HG02852 (cell line): ENCODE data around the gene POU6F2.

ENCODE experiments used
- ATAC-seq: cut with Tn5 transposase; IDR thresholded peaks from one replicate; pipeline ENCODE4 v1.9.1; 2021; ENCODE audit warnings: mild to moderate bottlenecking, moderate library complexity; ENCODE audit not compliant: unreplicated experiment

POU6F2 gene

GRCh38 chr7:39240864-39241263, 263.2 kb downstream of the POU6F2 start:
- no peak for ATAC-seq

GRCh38 chr7:39247576-39247975, 269.9 kb downstream of the POU6F2 start:
- no peak for ATAC-seq

- ATAC-seq = no peak
Measured at GRCh38 chr7:39248041-39248691, 270.5 kb downstream of the POU6F2 start.

- no peak for ATAC-seq
Measured at GRCh38 chr7:39248692-39249090, 271.0 kb downstream of the POU6F2 start.

GRCh38 chr7:39249635-39250152, 272.0 kb downstream of the POU6F2 start:
- no peak for ATAC-seq

- ATAC-seq = no peak
Measured at GRCh38 chr7:39252916-39253315, 275.2 kb downstream of the POU6F2 start.

GRCh38 chr7:39259391-39260003, 281.8 kb downstream of the POU6F2 start:
- ATAC-seq = no peak

- no peak for ATAC-seq
Measured at GRCh38 chr7:39260279-39260844, 282.7 kb downstream of the POU6F2 start.

- ATAC-seq = no peak
Measured at GRCh38 chr7:39261771-39262170, 284.1 kb downstream of the POU6F2 start.

- ATAC-seq = no peak
Measured at GRCh38 chr7:39265641-39266591, 288.2 kb downstream of the POU6F2 start.

GRCh38 chr7:39269034-39269433, 291.3 kb downstream of the POU6F2 start:
- ATAC-seq = no peak

GRCh38 chr7:39270018-39270417, 292.3 kb downstream of the POU6F2 start:
- ATAC-seq = no peak

- no peak for ATAC-seq
Measured at GRCh38 chr7:39271402-39271801, 293.7 kb downstream of the POU6F2 start.

- no peak for ATAC-seq
Measured at GRCh38 chr7:39272111-39272510, 294.4 kb downstream of the POU6F2 start.

- no peak for ATAC-seq
Measured at GRCh38 chr7:39272691-39273090, 295.0 kb downstream of the POU6F2 start.

- no peak for ATAC-seq
Measured at GRCh38 chr7:39280337-39280736, 302.6 kb downstream of the POU6F2 start.

- ATAC-seq = no peak
Measured at GRCh38 chr7:39285256-39285655, 307.5 kb downstream of the POU6F2 start.

GRCh38 chr7:39288303-39288702, 310.6 kb downstream of the POU6F2 start:
- no peak for ATAC-seq

GRCh38 chr7:39291628-39292410, 314.1 kb downstream of the POU6F2 start:
- ATAC-seq = no peak

GRCh38 chr7:39293056-39293823, 315.5 kb downstream of the POU6F2 start:
- no peak for ATAC-seq
